NCI-H2081 (cell line): ENCODE results near the gene ATOX1.
A peak's percentile ranks its signal among the peaks of the same experiment; 100 is the strongest.
"Not testable (repeated sequence)": the region's sequence is repeated elsewhere in the genome, so short reads cannot be mapped to it uniquely, and the experiment has no call there.

Source experiments
- DNase-seq, 2 experiments: peaks; one replicate each; lab custom pipeline; 2025; lab: John Stamatoyannopoulos, UW

ATOX1 gene

DNA sequence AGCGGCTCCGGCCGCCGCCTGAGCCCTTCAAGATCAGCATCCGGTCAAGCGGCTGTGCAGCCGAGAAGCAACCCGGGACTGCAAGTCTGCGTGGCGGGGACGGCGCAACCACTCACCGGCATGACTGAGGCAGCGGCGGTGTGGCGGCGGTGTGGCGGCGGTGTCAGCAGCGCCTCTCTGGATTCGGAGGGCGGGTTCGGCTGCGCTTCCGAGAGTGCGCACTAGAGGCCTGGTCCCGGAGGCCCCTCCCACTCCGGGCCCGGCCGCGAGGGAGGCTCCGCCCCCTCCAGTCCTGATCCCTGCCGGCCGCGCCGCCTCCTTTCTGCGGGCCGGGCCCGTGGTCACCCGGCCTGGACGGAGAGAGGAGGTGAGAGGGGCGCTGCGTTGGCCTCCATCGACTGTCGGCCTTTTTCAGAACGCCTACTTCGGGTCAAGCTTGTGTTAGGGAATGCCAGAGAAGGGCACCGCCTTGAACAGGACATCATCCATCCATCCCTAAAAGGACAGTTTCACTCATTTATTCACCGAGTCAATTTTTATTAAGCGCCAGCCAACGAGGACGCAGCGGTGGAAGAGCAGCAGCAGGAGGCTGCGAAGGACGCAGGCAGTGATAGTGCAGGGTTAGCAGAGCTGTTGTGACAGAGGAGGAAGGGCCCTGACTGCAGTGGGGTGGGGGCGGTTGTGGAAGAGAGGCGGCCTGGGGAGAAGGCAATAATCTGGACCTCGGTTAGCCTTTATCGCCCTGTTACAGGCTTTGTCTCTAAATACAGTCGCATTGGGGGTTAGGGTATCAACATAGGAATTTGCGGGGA is at the start of gene ATOX1:
Gene ATOX1 (minus strand): TSS at position 202 of the 812 bp plus-strand sequence. CDS start 80 bp downstream, at position 122.
- DNase-seq, result peak; percentile 70 to 83

DNA sequence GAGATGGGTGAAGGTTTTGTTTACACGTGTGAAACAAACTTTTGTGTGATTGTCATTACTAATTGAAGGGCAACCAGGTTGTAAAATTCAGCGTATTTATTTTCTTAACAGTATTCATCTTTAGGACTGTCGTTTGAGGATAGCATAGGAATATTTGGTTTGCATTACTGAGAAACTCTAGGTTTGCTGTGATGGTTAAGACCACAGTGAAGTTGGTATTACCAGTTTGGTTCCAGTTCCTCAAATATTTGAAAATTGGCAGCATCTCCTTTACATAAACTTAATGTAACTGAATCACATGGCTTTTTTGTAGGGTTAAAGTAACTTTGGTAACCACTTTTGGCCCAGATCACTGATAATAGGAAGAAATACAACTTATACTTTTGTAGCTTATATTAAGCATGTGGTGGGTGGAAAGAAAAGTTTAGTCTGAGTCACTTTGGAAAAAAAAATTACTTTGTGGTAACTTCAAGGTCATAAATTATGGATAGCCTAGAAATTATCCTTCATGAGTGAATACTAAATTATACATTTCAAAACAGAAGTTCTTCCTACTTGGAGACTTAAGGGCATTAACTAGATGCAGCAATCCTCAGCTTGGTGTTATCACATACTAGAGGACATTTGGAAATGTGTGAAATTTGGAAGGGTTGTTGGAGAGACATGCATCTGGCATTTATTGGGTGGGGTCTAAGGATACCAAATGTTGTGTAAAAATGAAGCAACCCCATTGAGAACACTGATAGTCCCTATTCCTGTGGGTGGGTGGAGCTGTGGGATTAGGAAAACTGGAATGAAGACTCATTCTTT is 47.2 kb upstream of the ATOX1 start:
- DNase-seq, result no peak

DNA sequence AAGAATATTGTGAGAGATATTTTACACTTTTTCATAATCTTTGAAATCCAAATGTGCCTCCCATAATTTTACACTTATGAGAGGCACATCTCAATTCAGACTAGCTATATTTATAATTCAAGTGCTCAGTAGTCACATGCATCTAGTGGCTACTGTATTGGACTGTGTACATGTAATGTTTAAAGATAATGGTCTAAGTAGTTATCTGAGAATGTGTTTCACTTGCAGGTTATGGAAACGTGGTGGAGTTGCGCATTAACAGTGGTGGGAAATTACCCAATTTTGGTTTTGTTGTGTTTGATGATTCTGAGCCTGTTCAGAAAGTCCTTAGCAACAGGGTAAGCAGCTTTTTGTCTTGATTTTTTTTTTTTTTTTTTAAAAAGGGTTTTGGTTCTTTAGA is 42.1 kb upstream of the ATOX1 start:
- DNase-seq, result no peak

DNA sequence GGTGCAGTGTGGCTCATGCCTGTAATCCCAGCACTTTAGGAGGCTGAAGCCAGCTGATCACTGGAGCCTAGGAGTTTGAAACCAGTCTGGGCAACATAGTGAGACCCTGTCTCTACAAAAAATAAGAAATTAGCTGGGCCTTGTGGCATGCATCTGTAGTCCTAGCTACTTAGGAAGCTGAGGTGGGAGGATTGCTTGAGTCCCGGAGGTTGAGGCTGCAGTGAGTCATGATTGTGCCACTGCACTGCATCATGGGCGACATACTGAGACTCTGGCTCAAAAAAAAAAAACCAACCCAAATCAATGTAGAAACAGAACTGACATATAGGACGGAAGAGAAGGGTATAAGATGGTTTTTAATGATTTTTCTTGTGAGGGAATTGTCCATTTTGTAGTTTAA is 41.0 kb upstream of the ATOX1 start:
- DNase-seq, result no peak

- DNase-seq, result no peak
Observed at GRCh38 chr5:151798674-151799073, 40.2 kb upstream of the ATOX1 start.

DNA sequence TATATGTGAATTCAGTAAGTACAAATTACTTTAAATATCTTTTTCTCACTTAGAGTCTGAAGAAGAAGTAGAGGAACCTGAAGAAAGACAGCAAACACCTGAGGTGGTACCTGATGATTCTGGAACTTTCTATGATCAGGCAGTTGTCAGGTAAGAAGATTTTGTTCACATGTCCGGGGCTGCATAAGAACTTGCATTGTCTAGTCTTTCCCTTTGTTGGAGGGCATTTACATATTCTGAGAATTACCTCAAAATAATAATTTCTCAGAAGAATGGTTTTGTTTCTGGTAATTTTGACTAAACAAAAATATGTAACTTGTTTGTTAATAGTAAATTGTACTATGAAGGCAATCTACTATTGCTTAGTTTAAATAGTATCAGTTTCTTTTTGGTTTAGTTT is 37.0 kb upstream of the ATOX1 start:
- DNase-seq, result no peak

- no peak for DNase-seq
Observed at GRCh38 chr5:151793358-151793757, 34.9 kb upstream of the ATOX1 start.

- DNase-seq, result no peak
Observed at GRCh38 chr5:151787817-151788216, 29.4 kb upstream of the ATOX1 start.

DNA sequence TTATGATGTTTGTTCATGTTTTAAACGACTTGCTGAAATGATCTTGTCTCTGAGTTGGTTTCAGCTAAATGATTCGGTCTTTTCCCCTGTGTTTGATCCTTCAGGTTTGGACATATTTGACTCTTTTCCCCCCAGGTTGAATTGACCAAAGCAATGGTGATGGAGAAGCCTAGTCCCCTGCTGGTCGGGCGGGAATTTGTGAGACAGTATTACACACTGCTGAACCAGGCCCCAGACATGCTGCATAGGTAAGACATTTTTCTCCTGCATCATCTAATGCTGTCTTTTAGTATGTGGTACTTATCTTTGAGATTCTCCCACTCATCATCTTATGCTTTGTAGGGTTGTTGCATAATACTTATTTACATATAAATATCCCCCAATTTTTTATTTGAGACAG is 28.0 kb upstream of the ATOX1 start:
- no peak for DNase-seq

- no peak for DNase-seq
Observed at GRCh38 chr5:151784141-151784540, 25.7 kb upstream of the ATOX1 start.

DNA sequence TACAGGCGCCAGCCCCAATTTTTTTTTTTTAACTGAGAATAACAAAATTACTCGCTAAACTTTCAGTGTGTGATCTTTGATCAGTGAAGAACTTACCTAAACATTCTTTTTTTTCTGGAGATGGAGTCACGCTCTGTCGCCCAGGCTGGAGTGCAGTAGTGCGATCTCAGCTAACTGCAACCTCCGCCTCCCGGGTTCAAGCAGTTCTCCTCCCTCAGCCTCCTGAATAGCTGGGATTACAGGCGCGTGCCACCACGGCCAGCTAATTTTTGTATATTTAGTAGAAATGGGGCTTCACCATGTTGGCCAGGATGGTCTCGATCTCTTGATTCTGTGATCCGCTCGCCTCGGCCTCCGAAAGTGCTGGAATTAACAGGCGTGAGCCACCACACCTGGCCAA is 25.2 kb upstream of the ATOX1 start:
- DNase-seq, result not testable (repeated sequence)

DNA sequence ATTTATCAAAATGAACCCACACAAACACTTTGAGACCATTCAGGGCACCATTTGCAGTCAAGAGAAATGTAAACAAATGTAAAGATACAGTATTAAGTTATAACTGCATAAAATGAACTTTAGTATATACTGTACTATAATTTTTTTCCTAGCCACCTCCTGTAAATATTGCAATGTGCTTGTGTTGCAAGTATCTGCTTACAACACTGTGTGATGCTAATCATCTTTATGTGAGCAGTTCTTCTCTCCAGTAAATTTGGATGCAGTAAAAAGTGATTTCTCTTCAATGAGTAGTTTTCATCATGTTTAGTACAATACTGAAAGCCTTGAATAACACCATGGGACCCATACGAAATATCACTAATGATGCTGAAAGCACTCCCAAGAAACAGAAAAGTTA is 22.8 kb upstream of the ATOX1 start:
- DNase-seq, result no peak

GRCh38 chr5:151780348-151780747 is 21.9 kb upstream of the ATOX1 start:
- DNase-seq, result no peak

- no peak for DNase-seq
Observed at GRCh38 chr5:151779531-151780125, 21.2 kb upstream of the ATOX1 start.

DNA sequence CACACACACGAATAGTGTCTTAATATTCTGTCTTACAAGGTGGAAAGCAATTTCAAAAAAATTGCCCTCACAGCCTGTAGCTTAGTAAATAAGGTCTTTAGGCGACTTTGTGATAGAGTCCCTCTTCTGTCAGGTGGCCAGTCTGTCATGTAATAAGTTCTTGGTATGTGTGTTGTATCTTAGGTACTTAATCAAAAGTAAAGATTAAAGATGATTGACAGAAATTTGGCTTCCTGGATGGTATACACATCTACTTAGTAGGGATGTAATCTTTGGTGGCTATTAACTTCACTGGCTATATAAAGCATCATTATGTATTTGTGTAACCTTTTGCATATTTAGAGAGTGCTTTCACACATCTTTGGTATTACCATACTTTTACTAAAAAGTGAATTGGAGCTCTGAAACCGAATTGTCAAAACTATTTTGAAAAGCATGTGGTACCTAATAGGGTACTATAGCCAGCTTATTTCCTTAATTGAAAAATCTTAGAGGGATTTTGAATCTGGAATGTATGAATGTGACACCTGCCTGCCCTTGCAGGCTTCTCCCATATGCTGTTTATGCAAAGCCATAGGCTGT is 16.7 kb upstream of the ATOX1 start:
- DNase-seq, result no peak

DNA sequence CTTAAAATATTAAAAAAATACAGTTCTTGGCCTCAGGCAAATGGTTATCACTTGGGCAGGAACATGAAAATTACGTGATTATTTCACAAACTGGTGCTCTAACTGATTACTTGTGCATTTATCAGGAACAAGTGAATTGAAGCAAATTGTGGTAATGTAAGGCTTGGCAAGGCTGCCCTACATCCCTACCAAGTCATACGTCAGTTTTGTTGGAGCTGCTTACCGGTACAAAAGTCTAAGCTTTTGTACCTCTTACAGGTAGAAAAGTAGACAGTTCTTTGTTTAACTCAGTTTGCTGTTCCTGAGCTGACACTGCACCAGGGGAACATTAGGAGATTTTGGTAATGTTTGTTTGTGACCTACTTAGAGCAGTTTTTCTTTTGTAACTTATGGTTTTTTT is 15.5 kb upstream of the ATOX1 start:
- DNase-seq, result no peak

- no peak for DNase-seq
Observed at GRCh38 chr5:151772846-151773561, 14.6 kb upstream of the ATOX1 start.

DNA sequence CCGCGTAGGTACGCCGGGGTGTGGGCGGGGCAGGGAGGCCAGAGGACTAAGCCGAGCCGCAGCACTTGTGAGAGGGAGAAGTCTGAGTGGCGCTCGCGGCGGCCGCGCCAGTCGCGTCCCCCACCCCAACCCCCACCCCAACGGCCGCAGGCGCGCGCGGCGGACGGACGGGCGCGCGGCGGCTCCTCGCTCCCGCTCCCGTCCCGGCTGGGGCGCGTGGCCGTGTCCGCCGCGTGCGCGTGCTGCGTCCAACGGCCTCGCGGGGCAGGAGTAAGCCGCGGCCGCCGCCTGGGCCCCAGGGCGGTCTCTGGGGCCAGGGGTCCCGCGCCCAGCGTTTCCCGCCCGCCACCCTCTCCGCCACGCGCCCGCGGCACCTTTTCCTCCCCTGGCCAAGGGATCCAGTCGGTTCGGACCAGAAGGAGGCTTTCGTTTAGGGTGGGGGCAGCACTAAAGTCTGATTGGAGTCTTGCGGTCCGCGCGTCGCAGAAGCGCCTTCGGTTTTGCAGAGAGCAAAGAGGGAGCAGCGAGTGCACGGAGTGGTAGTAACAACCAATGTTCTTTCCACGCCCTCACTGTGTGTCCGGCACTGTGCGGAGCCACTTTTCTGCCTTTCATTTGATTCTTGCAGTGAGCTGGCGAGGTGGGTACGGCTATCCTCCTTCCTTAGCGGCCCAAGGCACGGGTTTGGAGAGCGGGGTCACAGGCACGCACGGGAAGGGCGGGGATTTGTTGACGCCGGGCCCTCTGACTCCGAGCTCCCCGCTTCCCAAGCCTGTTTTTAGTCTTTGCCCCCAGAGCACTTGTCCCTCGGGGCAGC is 13.8 kb upstream of the ATOX1 start:
- DNase-seq, result peak; percentile 39 to 73

DNA sequence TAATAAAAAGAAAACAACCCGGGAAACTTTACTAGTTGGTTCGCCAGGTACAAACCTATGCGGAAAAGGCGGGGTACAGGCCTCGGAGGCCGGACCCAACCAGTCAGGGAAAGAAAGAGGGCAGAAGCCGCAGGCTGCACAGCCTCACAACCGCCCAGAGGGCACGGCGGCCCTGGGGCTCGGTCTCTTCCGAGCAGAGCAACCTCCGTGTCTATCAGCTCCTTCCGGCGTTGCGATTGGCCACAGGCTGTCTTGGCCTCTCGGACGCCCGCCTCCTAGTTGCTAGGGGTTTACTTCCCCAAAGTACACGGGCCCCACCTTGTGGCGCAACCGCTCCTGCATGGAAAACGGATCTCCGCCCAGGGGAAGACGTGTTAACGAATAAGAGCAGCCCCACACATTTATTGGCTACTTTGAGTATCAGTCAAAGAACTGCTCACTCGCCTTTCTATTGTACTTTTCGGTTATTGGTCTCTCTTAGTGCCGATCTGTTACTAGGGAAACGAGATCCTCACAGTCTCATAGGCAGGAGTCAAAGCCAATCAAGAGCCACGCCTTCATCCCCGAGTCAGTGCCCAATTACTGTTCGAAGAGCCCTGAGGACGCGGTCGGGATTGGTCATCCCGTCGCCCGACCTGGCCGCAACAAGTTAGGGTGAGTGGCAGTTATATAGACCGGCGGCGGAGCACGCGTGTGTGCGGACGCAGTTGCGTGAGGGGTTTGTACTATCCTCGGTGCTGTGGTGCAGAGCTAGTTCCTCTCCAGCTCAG is 13.0 kb upstream of the ATOX1 start, which contains the start of gene G3BP1:
Gene G3BP1 (plus strand): TSS at position 696 of the 770 bp plus-strand sequence. CDS start 14,667 bp downstream, outside the sequence.
- DNase-seq, result peak; percentile 99 to 100
